ENCODE results near the gene TTC7B. TPM values are rescaled to one million over a fixed set of nuclear protein-coding genes. Genes with fewer than 3 reads are reported as not detected.

The TTC7B gene
- total and polyA plus RNA-seq, 2 of the 8 experiments (the other 6 are each of a cell fraction or from before 2014, with no cell fraction given), result 23.7 to 34.0 TPM

DNA sequence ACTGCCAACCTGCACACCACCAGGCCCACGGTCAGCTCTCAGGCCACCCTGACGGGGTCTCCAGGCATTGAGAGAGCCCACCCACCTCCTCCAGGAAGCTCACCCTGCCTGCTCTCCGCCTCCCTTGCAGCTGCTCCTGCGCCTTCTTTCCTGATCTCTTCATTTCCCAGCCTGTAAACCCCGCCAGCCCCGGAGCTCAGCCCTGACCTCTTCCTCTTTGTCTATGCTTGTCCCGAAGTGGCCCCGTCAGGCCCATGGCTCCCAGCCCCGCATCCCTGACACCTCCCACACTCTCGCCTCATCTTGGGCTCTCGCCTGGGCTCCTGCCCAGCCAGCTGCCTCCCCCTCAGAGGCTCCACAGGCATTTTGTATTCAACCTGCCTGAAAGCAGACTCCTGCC, 280.1 kb downstream of the TTC7B start:
- Histone ChIP-seq H2AK5ac (ENCODE audit: low read depth, low read length) (no peak overlapping the region), H4K91ac (replicated peaks; ENCODE audit: insufficient read length, low read length) (no peak overlapping the region), H3K9me3 (ENCODE audit: insufficient read depth in 2 of 2, low read depth in 1 of 2, low read length in 1 of 2) (no peaks in the 10 kb centered on the region), H2AFZ (ENCODE audit: low read length) (no peak overlapping the region), H3K36me3 (ENCODE audit: control insufficient read depth in 2 of 4, insufficient read depth in 4 of 4, low read length in 3 of 4) (no peaks in the 10 kb centered on the region), H3K4ac (replicated peaks; ENCODE audit: insufficient read length, low read depth, low read length) (no peak overlapping the region), H3K18ac (ENCODE audit: extremely low read depth, low read length) (no peak overlapping the region), H3K79me2 (ENCODE audit: control insufficient read depth in 1 of 2, insufficient read depth in 2 of 2, low read length in 2 of 2) (no peaks in the 10 kb centered on the region), H2BK5ac (ENCODE audit: low read depth, low read length) (peak overlapping the region; percentile 52; the same call in 1 of the 2 replicates), H2BK120ac (replicated peaks; ENCODE audit: low read depth, low read length) (no peak overlapping the region), H3K56ac (replicated peaks; ENCODE audit: insufficient read length, low read depth, low read length) (no peak overlapping the region), H3K14ac (ENCODE audit: insufficient read length) (no peak overlapping the region), H3K4me1 (replicated peaks in 1 of 4; ENCODE audit: control insufficient read depth in 3 of 4, insufficient read depth in 4 of 4, low read length in 3 of 4) (peaks cover 0 to 8% (median 1%) of the 10 kb centered on the region in 4 experiments; a peak in 4 of 7 replicates), H4K8ac (ENCODE audit: extremely low read depth, insufficient read depth, low read length) (peak overlapping the region; percentile 16), H2BK20ac (ENCODE audit: low read length) (no peak overlapping the region), H3K4me2 (ENCODE audit: insufficient read depth in 1 of 2, low read depth in 2 of 2, low read length in 2 of 2) (no peak overlapping the region), H3K79me1 (ENCODE audit: low read depth, low read length) (no peaks in the 10 kb centered on the region; the same call in 1 of the 2 replicates), H2BK12ac (ENCODE audit: low read depth, low read length) (no peak overlapping the region), H4K20me1 (replicated peaks in 1 of 2; ENCODE audit: control insufficient read depth in 1 of 2, insufficient read depth in 2 of 2, low read length in 2 of 2) (no peaks in the 10 kb centered on the region), H4K5ac (ENCODE audit: insufficient read length, low read depth, low read length) (no peak overlapping the region), H3K27me3 (replicated peaks in 1 of 4; ENCODE audit: control insufficient read depth in 3 of 4, extremely low read depth in 1 of 4, insufficient read depth in 3 of 4, low read length in 3 of 4) (no peaks in the 10 kb centered on the region), H3K23me2 (ENCODE audit: low read depth, low read length) (peaks cover 2% of the 10 kb centered on the region; the same call in 1 of the 2 replicates), H2BK15ac (ENCODE audit: low read length) (no peak overlapping the region), H3K9ac (replicated peaks in 1 of 4; ENCODE audit: extremely low read depth in 1 of 4, low read depth in 3 of 4, low read length in 3 of 4) (no peak overlapping the region), H3K27ac (ENCODE audit: low read depth, low read length) (no peak overlapping the region), H3K4me3 (ENCODE audit: extremely low read depth in 1 of 4, insufficient read depth in 2 of 4, low read depth in 3 of 4, low read length in 4 of 4) (no peak overlapping the region), H3K23ac (ENCODE audit: insufficient read length) (no peak overlapping the region)
- no peak for DNase-seq (ENCODE audit: low read depth in 1 of 2, low spot score in 2 of 2)
- no peak for FAIRE-seq
- ChIA-PET CTCF (ENCODE audit: partially characterized antibody) (interaction anchor here (0.8 to 1.6 kb wide), 11 partner anchors 9 to 161 kb away, joined by 3 to 9 read pairs (median 3); no protein-coding TSS in a partner anchor), POLR2A (ENCODE audit: partially characterized antibody) (interaction anchor here (0.6 to 1.4 kb wide), 2 partner anchors 8 to 17 kb away, joined by 3 to 5 read pairs; no protein-coding TSS in a partner anchor)
- WGBS, 2 experiments (ENCODE audit: extremely low coverage in 1 of 2, insufficient coverage in 1 of 2, insufficient read length in 1 of 2, insufficient replicate concordance in 2 of 2, low coverage in 1 of 2, low lambda C conversion rate in 2 of 2, missing lambda C conversion rate in 1 of 2), result 93% methylated on average over 10 of the region's 11 CpGs; no CpG with 5 or more reads in 1 of the 2 experiments
- TF ChIP-seq GTF2F1 (IDR thresholded peaks at IDR 0.05; ENCODE audit: borderline replicate concordance, low read depth, low read length) (no peak), KDM5A (IDR thresholded peaks at IDR 0.05; ENCODE audit: low read length) (no peak), SIN3A (conservative IDR thresholded peaks at IDR 0.05 in 1 of 2, IDR thresholded peaks at IDR 0.05 in 1 of 2; ENCODE audit: low read depth in 1 of 2, low read length in 2 of 2) (no peak), MAFK (IDR thresholded peaks at IDR 0.05; ENCODE audit: low read depth, low read length) (no peak), SP4 (IDR thresholded peaks at IDR 0.05; ENCODE audit: low read length) (no peak), TBP (IDR thresholded peaks at IDR 0.05; ENCODE audit: low read depth, low read length) (no peak), PHF8 (conservative IDR thresholded peaks at IDR 0.05; ENCODE audit: low read depth, low read length) (no peak), RXRA (IDR thresholded peaks at IDR 0.05; ENCODE audit: insufficient read depth, low read depth, low read length) (no peak), CEBPB (IDR thresholded peaks at IDR 0.05; ENCODE audit: low read depth, low read length) (no peak), KDM4A (IDR thresholded peaks at IDR 0.05; ENCODE audit: low read depth, low read length, severe bottlenecking) (no peak), POU5F1 (IDR thresholded peaks at IDR 0.05; ENCODE audit: low read depth, low read length) (no peak), EGR1 (IDR thresholded peaks at IDR 0.05; ENCODE audit: borderline replicate concordance, low read depth, low read length) (no peak), CREB1 (IDR thresholded peaks at IDR 0.05) (no peak)
- TF ChIP-seq, protein P1, sequence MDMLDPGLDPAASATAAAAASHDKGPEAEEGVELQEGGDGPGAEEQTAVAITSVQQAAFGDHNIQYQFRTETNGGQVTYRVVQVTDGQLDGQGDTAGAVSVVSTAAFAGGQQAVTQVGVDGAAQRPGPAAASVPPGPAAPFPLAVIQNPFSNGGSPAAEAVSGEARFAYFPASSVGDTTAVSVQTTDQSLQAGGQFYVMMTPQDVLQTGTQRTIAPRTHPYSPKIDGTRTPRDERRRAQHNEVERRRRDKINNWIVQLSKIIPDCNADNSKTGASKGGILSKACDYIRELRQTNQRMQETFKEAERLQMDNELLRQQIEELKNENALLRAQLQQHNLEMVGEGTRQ (IDR thresholded peaks at IDR 0.05; ENCODE audit: low read length), result no peak
